HG03108 (cell line): Measurements from ENCODE around the gene DMD.
A peak's percentile ranks its signal among the peaks of the same experiment; 100 is the strongest.

Source experiments
- ATAC-seq: cut with Tn5 transposase; IDR thresholded peaks from one replicate; pipeline ENCODE4 v1.9.1; 2021; ENCODE audit warnings: moderate library complexity; ENCODE audit not compliant: unreplicated experiment

Gene DMD

DNA sequence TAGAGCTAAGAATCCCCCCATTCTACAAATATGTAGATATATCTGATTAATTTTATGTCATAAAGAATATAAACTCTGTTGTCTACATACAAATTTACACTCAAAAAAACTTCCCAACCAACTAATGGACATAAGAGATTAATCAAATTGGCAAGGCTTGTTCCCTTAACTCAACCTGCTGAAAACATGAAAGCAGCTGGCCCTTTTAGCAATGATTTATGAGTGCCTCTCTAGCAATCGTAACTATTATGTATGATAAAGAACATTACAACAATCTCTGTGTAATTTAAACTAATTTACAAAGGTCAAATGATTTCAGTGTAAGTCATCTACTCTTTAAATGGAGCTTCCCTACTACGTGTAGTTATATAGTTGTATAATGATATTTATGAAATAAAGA, 2056.4 kb downstream of the DMD start:
- no peak for ATAC-seq

GRCh38 chrX:31153475-31154047, 2057.8 kb downstream of the DMD start:
- no peak for ATAC-seq

GRCh38 chrX:31147175-31147574, 2064.2 kb downstream of the DMD start:
- ATAC-seq = no peak

GRCh38 chrX:31139961-31140360, 2071.4 kb downstream of the DMD start:
- ATAC-seq = no peak

GRCh38 chrX:31138124-31138523, 2073.2 kb downstream of the DMD start:
- ATAC-seq = no peak

DNA sequence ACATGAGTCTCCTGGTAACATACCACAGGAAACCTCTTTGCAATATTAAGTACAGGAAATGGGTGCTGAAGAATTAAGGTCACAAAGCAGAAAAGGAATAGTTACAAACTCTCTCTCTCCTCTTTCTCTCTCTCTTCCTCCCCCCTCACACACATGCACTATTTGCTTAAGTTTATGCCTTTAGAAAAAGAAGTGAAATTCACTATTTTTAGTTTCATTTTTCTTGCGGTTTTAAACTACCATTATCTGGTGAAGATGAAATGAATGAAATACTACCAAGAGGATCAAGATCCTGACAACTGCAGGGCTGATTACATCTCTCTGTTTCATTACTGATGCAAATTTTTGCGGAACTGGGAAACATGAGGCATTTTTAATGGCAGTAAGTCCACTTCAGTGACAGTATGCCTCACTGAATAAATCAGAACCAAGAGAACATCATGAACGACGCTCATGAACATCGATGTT, 2075.2 kb downstream of the DMD start:
- ATAC-seq = peak; percentile 95

DNA sequence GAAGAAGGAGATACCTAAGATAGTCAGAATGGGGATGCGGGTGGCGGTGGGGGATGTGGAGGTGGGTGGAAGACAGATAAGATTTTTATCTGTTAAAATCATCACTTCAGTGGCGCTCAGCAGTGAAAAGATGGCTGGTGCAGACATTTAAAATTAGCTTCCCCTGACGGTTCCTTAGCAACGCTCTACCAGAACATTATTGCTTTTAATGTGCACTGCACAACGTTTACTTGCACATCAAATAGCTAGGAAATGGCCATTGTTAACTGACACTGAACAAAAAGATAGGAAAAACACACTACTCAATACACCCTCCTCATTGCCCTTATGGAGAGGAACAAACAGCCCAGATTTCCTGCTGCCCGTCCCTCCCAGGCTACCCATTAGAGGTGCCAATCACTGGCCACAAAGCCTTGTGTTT, 2078.5 kb downstream of the DMD start:
- no peak for ATAC-seq

- ATAC-seq = no peak
Observed at GRCh38 chrX:31130457-31131220, 2080.7 kb downstream of the DMD start.

- no peak for ATAC-seq
Observed at GRCh38 chrX:31128855-31129254, 2082.5 kb downstream of the DMD start.

GRCh38 chrX:31127716-31128115, 2083.6 kb downstream of the DMD start:
- no peak for ATAC-seq

DNA sequence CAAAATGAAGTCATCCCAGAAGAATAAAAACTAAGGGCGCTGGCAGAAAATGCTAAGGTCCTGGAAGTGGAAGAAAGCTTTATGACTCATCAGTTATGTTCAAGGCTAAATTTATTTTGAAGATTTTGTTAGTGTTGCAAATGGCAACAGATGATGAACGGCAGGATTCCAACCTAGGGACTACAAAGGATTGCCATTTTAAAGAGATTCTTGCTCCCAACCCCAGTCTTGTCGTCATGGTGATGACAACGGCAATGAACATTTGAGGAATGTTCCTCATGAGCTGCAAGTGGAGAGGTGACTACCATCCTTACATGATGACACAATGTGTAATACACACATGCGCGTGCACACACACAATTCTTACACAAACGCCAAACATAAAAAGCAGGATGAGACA, 2085.1 kb downstream of the DMD start:
- ATAC-seq = no peak

DNA sequence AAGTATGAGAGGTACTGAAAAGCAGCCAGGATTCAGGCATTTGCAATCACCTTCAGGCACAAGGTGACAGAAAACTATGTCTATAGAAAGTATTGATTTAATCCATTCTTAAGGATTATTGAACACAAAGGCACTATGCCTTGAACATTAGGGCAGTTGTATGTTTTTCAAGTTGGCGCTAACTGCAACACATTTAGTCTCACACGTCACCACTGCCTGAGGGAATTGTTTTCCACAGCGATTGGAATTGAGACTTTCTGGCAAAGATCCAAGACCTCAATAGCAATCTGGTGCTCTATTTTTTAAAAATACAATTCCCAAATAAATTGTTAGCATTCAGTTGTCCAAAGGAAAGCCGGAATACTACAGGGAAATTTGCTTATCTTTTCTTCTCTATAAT, 2086.8 kb downstream of the DMD start:
- ATAC-seq = no peak

- no peak for ATAC-seq
Observed at GRCh38 chrX:31123335-31123734, 2088.0 kb downstream of the DMD start.

DNA sequence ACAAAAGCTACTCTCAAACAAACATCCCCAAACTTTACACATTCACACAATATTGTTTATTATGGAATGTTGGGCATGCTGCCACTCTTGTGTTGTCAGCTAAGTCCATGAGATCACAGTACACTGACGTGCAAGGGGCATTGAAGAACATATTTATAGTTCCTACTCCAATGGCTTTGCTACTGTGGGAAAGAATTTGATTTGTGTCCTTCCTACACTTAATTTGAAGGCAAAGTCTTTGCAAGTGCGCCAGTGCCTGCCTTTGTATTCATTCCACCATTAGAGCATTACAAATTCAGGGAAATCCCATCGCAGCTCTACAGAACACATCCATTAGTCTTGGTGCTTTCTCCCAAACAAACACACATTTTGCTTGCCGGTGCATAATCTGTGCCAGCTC, 2094.1 kb downstream of the DMD start:
- ATAC-seq = no peak

GRCh38 chrX:31115398-31115797, 2096.0 kb downstream of the DMD start:
- no peak for ATAC-seq

DNA sequence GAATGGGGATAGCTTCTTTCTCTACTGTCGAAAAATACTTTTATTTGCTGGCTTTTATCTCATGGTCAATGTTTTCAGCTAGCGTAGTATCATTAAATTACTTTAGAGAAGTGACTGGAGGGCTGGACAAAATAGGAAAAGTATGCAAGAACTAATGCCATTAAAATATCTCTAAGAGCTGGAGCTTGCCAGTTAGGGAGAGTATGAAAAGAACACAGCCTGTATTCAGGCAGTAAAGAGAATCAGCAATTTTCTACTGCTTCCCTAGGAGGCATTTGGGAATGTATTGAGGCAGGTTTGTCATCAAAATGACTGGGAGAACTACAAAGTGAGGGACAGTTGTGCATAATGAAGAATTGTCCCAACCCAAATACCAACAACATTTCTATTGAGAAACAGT, 2096.5 kb downstream of the DMD start:
- no peak for ATAC-seq

DNA sequence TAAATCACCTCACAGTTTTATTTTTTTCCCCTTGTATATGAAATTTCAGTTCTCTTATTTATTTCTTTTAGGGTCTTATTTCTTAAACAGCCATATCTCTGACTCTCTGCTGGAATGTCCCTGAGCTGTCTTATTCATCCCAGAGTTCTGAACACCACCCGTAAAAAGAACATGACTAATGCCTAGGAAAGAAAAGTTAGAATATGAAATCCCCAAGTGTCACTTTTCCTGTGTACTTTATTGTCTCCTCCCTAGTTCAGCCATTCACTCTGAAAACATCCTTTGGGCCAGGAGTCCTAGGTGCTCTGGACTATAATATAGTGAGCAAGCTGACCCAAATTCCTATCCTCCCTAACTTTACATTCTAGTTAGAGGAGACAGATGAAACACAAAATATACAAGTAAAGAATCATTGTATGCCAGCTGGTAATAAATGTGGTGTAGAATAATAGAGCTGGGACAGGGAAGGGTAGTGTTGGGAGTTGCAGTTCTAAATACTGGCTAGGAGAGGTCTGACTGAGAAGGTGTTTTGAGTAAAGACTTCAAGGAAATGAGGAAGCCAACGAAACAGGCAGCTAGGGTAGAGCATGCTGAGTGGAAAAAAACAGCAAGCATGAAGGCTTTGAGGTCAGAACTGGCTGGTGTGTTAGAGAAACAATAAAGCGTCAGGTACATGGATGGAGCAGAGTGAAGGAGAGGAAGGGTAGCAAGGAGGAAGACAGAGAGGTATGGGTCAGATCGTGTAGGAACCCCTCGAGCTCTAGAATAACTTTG, 2098.9 kb downstream of the DMD start:
- ATAC-seq = no peak

- no peak for ATAC-seq
Observed at GRCh38 chrX:31110657-31111056, 2100.7 kb downstream of the DMD start.

DNA sequence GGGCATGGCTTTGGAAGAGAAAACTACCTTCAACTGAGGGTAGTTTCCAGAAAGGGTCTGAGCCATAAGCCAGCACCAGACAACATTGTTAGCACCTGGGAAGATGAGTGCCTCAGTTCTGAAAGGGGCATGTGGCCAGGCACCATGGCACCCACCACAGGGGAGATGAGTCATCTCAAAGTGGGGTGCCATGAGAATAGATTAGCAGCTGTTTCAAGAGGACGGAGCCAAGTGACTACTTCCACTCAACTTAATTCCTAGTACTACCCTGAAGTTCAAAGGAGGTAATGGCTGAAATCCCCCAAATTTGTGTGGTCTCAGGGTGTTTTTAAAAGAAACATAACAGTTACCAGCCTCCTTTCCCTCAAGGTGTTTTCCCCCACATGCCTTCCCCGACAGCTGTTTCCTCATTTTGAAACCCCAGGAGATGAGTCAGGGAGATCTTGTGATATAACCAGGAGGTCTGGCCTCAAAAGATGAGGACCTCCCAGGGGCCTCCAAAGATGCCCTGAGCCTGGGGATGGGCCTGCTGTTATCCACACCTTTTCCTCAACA, 2111.7 kb downstream of the DMD start:
- peak; percentile 68 for ATAC-seq

- no peak for ATAC-seq
Observed at GRCh38 chrX:31098079-31098478, 2113.3 kb downstream of the DMD start.

- ATAC-seq = no peak
Observed at GRCh38 chrX:31093639-31093975, 2117.7 kb downstream of the DMD start.
